Activated CD4-positive, alpha-beta memory T cell treated with anti-CD3 and anti-CD28 coated beads, Interleukin-2, amount 10 ng/mL, durations not matched to agents 7 days and 5 days (primary cell): ENCODE results near the gene EXOC7. TPM values are rescaled to one million over a fixed set of nuclear protein-coding genes. Genes with fewer than 3 reads are reported as not detected.

Source experiments
- CTCF ChIA-PET: fragments of 350-600 bp; sonication (Branson Sonifier 250); formaldehyde crosslinking; loops from one replicate; lab custom pipeline; 2021; ENCODE audit warnings: antibody characterized with exemption, inconsistent platforms; lab: Charles Lee
- POLR2A ChIA-PET: fragments of 350-600 bp; sonication (Branson Sonifier 250); formaldehyde crosslinking; loops from one replicate; lab custom pipeline; 2021; ENCODE audit warnings: antibody characterized with exemption; lab: Charles Lee
- DNase-seq: peaks from one replicate; pipeline ENCODE4 v3.0.0-alpha.2; 2020
- H3K27ac Mint-ChIP-seq: one replicate; pipeline ENCODE4 v1.8.0; 2021; ENCODE audit warnings: mild to moderate bottlenecking, mixed read lengths
- H3K27me3 Mint-ChIP-seq: one replicate; pipeline ENCODE4 v1.8.0; 2021; ENCODE audit warnings: mixed read lengths
- H3K36me3 Mint-ChIP-seq: one replicate; pipeline ENCODE4 v1.8.0; 2021; ENCODE audit warnings: low read depth, mixed read lengths
- H3K4me1 Mint-ChIP-seq: one replicate; pipeline ENCODE4 v1.8.0; 2021; ENCODE audit warnings: mixed read lengths
- H3K4me3 Mint-ChIP-seq: one replicate; pipeline ENCODE4 v1.8.0; 2021; ENCODE audit warnings: mild to moderate bottlenecking, mixed read lengths
- H3K9me3 Mint-ChIP-seq: one replicate; pipeline ENCODE4 v1.8.0; 2021; ENCODE audit warnings: mixed read lengths
- total RNA-seq, 2 experiments: library from RNA; stranded (reverse); gene quantifications; one replicate each; pipeline ENCODE4 v1.2.3, GENCODE V29; 2021

Gene EXOC7
- total RNA-seq, 2 experiments from 2014 or later: 119 to 120 TPM

- Mint-ChIP-seq H3K4me1 (peaks cover 68% of the 10 kb centered on the region), H3K9me3 (no peaks in the 10 kb centered on the region), H3K27me3 (peaks cover 5% of the 10 kb centered on the region), H3K36me3 (peaks cover 33% of the 10 kb centered on the region), H3K4me3 (peak overlapping the region; percentile 49), H3K27ac (peak overlapping the region; percentile 91)
- ChIA-PET POLR2A (interaction anchor here (0.7 to 8.1 kb wide), 21 partner anchors 9 to 362 kb away, joined by 3 to 173 read pairs (median 4); partner anchors contain the start of genes SRP68 and UBALD2), CTCF (interaction anchor here (0.7 to 7.1 kb wide), 8 partner anchors 20 to 146 kb away, joined by 3 to 47 read pairs (median 3); partner anchors contain the start of gene EXOC7)
- peak; percentile 70 for DNase-seq
Measured at GRCh38 chr17:76145231-76146052, 41.9 kb upstream of the EXOC7 start.

- DNase-seq: no peak
- Mint-ChIP-seq H3K4me3 (peak overlapping the region; percentile 71), H3K4me1 (peaks cover 71% of the 10 kb centered on the region), H3K27ac (peak overlapping the region; percentile 91), H3K9me3 (no peaks in the 10 kb centered on the region), H3K36me3 (peaks cover 17% of the 10 kb centered on the region), H3K27me3 (peaks cover 14% of the 10 kb centered on the region)
- ChIA-PET POLR2A (interaction anchor here (0.7 to 8.1 kb wide), 17 partner anchors 8 to 211 kb away, joined by 3 to 173 read pairs (median 4); partner anchors contain the start of genes PRPSAP1 and UBALD2), CTCF (interaction anchor here (0.6 to 7.1 kb wide), 9 partner anchors 16 to 259 kb away, joined by 3 to 47 read pairs (median 5); no protein-coding TSS in a partner anchor)
Measured at GRCh38 chr17:76142585-76143041, 39.0 kb upstream of the EXOC7 start.

- POLR2A ChIA-PET: interaction anchor here (1.4 to 8.1 kb wide), 13 partner anchors 8 to 138 kb away, joined by 3 to 173 read pairs (median 4); partner anchors contain the start of gene UBALD2
- peak overlapping the region; percentile 71 for H3K4me3 Mint-ChIP-seq
- H3K9me3 Mint-ChIP-seq: no peaks in the 10 kb centered on the region
- peaks cover 14% of the 10 kb centered on the region for H3K27me3 Mint-ChIP-seq
- no peak for DNase-seq
- peaks cover 12% of the 10 kb centered on the region for H3K36me3 Mint-ChIP-seq
- H3K4me1 Mint-ChIP-seq: peaks cover 67% of the 10 kb centered on the region
- H3K27ac Mint-ChIP-seq: peak overlapping the region; percentile 91
- CTCF ChIA-PET: interaction anchor here (0.6 to 7.1 kb wide), 6 partner anchors 16 to 259 kb away, joined by 3 to 47 read pairs (median 10); no protein-coding TSS in a partner anchor
Measured at GRCh38 chr17:76142039-76142584, 38.5 kb upstream of the EXOC7 start.

GRCh38 chr17:76141212-76142038, 37.8 kb upstream of the EXOC7 start, which contains the start of gene FOXJ1:
TSS of gene FOXJ1 (minus strand) at chr17:76141245. CDS start at chr17:76140395, 850 bp downstream.
- H3K4me1 Mint-ChIP-seq: peaks cover 60% of the 10 kb centered on the region
- H3K27me3 Mint-ChIP-seq: peaks cover 14% of the 10 kb centered on the region
- CTCF ChIA-PET: interaction anchor here (0.6 to 7.1 kb wide), 6 partner anchors 15 to 373 kb away, joined by 3 to 47 read pairs (median 10); no protein-coding TSS in a partner anchor
- peak within 1 kb of the TSS; percentile 91 for H3K27ac Mint-ChIP-seq
- H3K36me3 Mint-ChIP-seq: peaks cover 8% of the 10 kb centered on the region
- POLR2A ChIA-PET: interaction anchor here (0.9 to 8.1 kb wide), 16 partner anchors 9 to 139 kb away, joined by 3 to 173 read pairs (median 4); partner anchors contain the start of gene UBALD2
- DNase-seq: peak; percentile 94
- peak within 1 kb of the TSS; percentile 71 for H3K4me3 Mint-ChIP-seq
- no peaks in the 10 kb centered on the region for H3K9me3 Mint-ChIP-seq

GRCh38 chr17:76140661-76141211, 37.1 kb upstream of the EXOC7 start:
- Mint-ChIP-seq H3K27me3 (peaks cover 14% of the 10 kb centered on the region), H3K36me3 (peaks cover 8% of the 10 kb centered on the region), H3K27ac (no peak overlapping the region), H3K9me3 (no peaks in the 10 kb centered on the region), H3K4me1 (peaks cover 53% of the 10 kb centered on the region), H3K4me3 (peak overlapping the region; percentile 71)
- DNase-seq: no peak
- POLR2A ChIA-PET: interaction anchor here (0.9 to 8.1 kb wide), 13 partner anchors 11 to 139 kb away, joined by 3 to 173 read pairs (median 4); partner anchors contain the start of gene UBALD2
- CTCF ChIA-PET: interaction anchor here (4.1 to 7.1 kb wide), 3 partner anchors 14 to 139 kb away, joined by 14 to 47 read pairs (median 18); no protein-coding TSS in a partner anchor

- POLR2A ChIA-PET: interaction anchor here (1.0 to 8.1 kb wide), 5 partner anchors 24 to 131 kb away, joined by 3 to 173 read pairs (median 24); partner anchors contain the start of gene UBALD2
- Mint-ChIP-seq H3K27me3 (peaks cover 14% of the 10 kb centered on the region), H3K4me3 (no peak overlapping the region), H3K9me3 (no peaks in the 10 kb centered on the region), H3K36me3 (peaks cover 4% of the 10 kb centered on the region), H3K27ac (no peak overlapping the region), H3K4me1 (peaks cover 51% of the 10 kb centered on the region)
- DNase-seq: no peak
- CTCF ChIA-PET: no interaction called here
Measured at GRCh38 chr17:76139801-76140660, 36.4 kb upstream of the EXOC7 start.

- no peak overlapping the region for H3K27ac Mint-ChIP-seq
- no peaks in the 10 kb centered on the region for H3K36me3 Mint-ChIP-seq
- CTCF ChIA-PET: no interaction called here
- DNase-seq: no peak
- peaks cover 44% of the 10 kb centered on the region for H3K4me1 Mint-ChIP-seq
- no peaks in the 10 kb centered on the region for H3K9me3 Mint-ChIP-seq
- H3K27me3 Mint-ChIP-seq: peaks cover 14% of the 10 kb centered on the region
- H3K4me3 Mint-ChIP-seq: no peak overlapping the region
- POLR2A ChIA-PET: no interaction called here
Measured at GRCh38 chr17:76138896-76139752, 35.5 kb upstream of the EXOC7 start.

GRCh38 chr17:76138234-76138895, 34.8 kb upstream of the EXOC7 start:
- POLR2A ChIA-PET: interaction anchor here (1.0 to 1.5 kb wide), 2 partner anchors 12 to 127 kb away, joined by 3 to 6 read pairs; partner anchors contain the start of gene UBALD2
- Mint-ChIP-seq H3K36me3 (no peaks in the 10 kb centered on the region), H3K9me3 (no peaks in the 10 kb centered on the region), H3K27me3 (peaks cover 14% of the 10 kb centered on the region), H3K4me3 (no peak overlapping the region), H3K4me1 (peaks cover 42% of the 10 kb centered on the region), H3K27ac (no peak overlapping the region)
- CTCF ChIA-PET: interaction anchor here (0.6 kb wide), 1 partner anchor 45 kb away, joined by 3 read pairs; no protein-coding TSS in a partner anchor
- no peak for DNase-seq

- Mint-ChIP-seq H3K9me3 (no peaks in the 10 kb centered on the region), H3K4me1 (peaks cover 35% of the 10 kb centered on the region), H3K36me3 (no peaks in the 10 kb centered on the region), H3K27me3 (peaks cover 14% of the 10 kb centered on the region), H3K4me3 (no peak overlapping the region), H3K27ac (no peak overlapping the region)
- DNase-seq: no peak
- POLR2A ChIA-PET: interaction anchor here (1.0 to 1.5 kb wide), 2 partner anchors 11 to 127 kb away, joined by 3 to 6 read pairs; partner anchors contain the start of gene UBALD2
- CTCF ChIA-PET: interaction anchor here (0.6 kb wide), 1 partner anchor 46 kb away, joined by 3 read pairs; no protein-coding TSS in a partner anchor
Measured at GRCh38 chr17:76137351-76138233, 34.0 kb upstream of the EXOC7 start.
